Measurements from ENCODE around the gene LENG8. TPM values are rescaled to one million over a fixed set of nuclear protein-coding genes. Genes with fewer than 3 reads are reported as not detected.

The LENG8 gene
- total RNA-seq, 2 experiments from 2014 or later = 63.2 to 137 TPM

GRCh38 chr19:54432144-54432738 is 16.8 kb upstream of the LENG8 start:
- Histone ChIP-seq H3K4me3 (ENCODE audit: low read depth, low read length, poor library complexity, severe bottlenecking) (no peak overlapping the region), H4K20me1 (ENCODE audit: insufficient read depth, low read length) (no peaks in the 10 kb centered on the region), H3K27ac (ENCODE audit: low read depth, low read length, poor library complexity, severe bottlenecking) (no peak overlapping the region), H3K4me2 (ENCODE audit: low read length) (no peak overlapping the region), H3K4me1 (ENCODE audit: insufficient read depth, low read length, poor library complexity, severe bottlenecking) (peaks cover 7% of the 10 kb centered on the region), H3K9me3 (ENCODE audit: low read length) (no peaks in the 10 kb centered on the region), H2AFZ (ENCODE audit: low read length) (no peak overlapping the region), H3K9me2 (ENCODE audit: insufficient read depth, low read length) (no peaks in the 10 kb centered on the region), H3K79me2 (ENCODE audit: insufficient read depth, low read depth, low read length) (no peaks in the 10 kb centered on the region), H3K36me3 (ENCODE audit: insufficient read depth, low read length) (no peaks in the 10 kb centered on the region)
- intact Hi-C loops (cut with micrococcal nuclease; ENCODE audit: unreplicated experiment) = no loop called here
- BruUV-seq (replicated peaks) = no TSS peak
- DNase-seq (ENCODE audit: low spot score) = no peak
- TF ChIP-seq CTCF (conservative IDR thresholded peaks at IDR 0.05; ENCODE audit: low read length) (no peak), EZH2phosphoT487 (IDR thresholded peaks at IDR 0.05; ENCODE audit: borderline replicate concordance, low read depth, low read length) (no peak)
- ChIA-PET POLR2A (interaction anchor here (0.6 kb wide), 1 partner anchor 17 kb away, joined by 4 read pairs; the partner anchor contains the start of gene LENG8), CTCF (ENCODE audit: unreplicated experiment) (no interaction called here)

- peaks cover 7% of the 10 kb centered on the region for H3K4me1 ChIP-seq (ENCODE audit: insufficient read depth, low read length, poor library complexity, severe bottlenecking)
- no peak overlapping the region for H2AFZ ChIP-seq (ENCODE audit: low read length)
- DNase-seq (ENCODE audit: low spot score) = no peak
- TF ChIP-seq EZH2phosphoT487 (IDR thresholded peaks at IDR 0.05; ENCODE audit: borderline replicate concordance, low read depth, low read length) (no peak), CTCF (conservative IDR thresholded peaks at IDR 0.05; ENCODE audit: low read length) (no peak)
- no TSS peak for BruUV-seq (replicated peaks)
- H3K4me2 ChIP-seq (ENCODE audit: low read length) = no peak overlapping the region
- no peaks in the 10 kb centered on the region for H3K9me2 ChIP-seq (ENCODE audit: insufficient read depth, low read length)
- no peaks in the 10 kb centered on the region for H3K79me2 ChIP-seq (ENCODE audit: insufficient read depth, low read depth, low read length)
- no peaks in the 10 kb centered on the region for H3K9me3 ChIP-seq (ENCODE audit: low read length)
- no peak overlapping the region for H3K27ac ChIP-seq (ENCODE audit: low read depth, low read length, poor library complexity, severe bottlenecking)
- intact Hi-C loops (cut with micrococcal nuclease; ENCODE audit: unreplicated experiment) = no loop called here
- ChIA-PET POLR2A (no interaction called here), CTCF (ENCODE audit: unreplicated experiment) (no interaction called here)
- H3K36me3 ChIP-seq (ENCODE audit: insufficient read depth, low read length) = peaks cover 8% of the 10 kb centered on the region; the same call in 1 of the 2 replicates
- H3K4me3 ChIP-seq (ENCODE audit: low read depth, low read length, poor library complexity, severe bottlenecking) = no peak overlapping the region
- H4K20me1 ChIP-seq (ENCODE audit: insufficient read depth, low read length) = no peaks in the 10 kb centered on the region
Observed at GRCh38 chr19:54433697-54434096, 15.3 kb upstream of the LENG8 start.

- Histone ChIP-seq H3K4me2 (ENCODE audit: low read length) (no peak overlapping the region), H3K4me3 (ENCODE audit: low read depth, low read length, poor library complexity, severe bottlenecking) (no peak overlapping the region), H3K79me2 (ENCODE audit: insufficient read depth, low read depth, low read length) (no peaks in the 10 kb centered on the region), H3K36me3 (ENCODE audit: insufficient read depth, low read length) (peaks cover 8% of the 10 kb centered on the region; the same call in 1 of the 2 replicates), H3K27ac (ENCODE audit: low read depth, low read length, poor library complexity, severe bottlenecking) (no peak overlapping the region), H3K9me3 (ENCODE audit: low read length) (no peaks in the 10 kb centered on the region), H3K4me1 (ENCODE audit: insufficient read depth, low read length, poor library complexity, severe bottlenecking) (peaks cover 7% of the 10 kb centered on the region), H2AFZ (ENCODE audit: low read length) (no peak overlapping the region), H3K9me2 (ENCODE audit: insufficient read depth, low read length) (no peaks in the 10 kb centered on the region), H4K20me1 (ENCODE audit: insufficient read depth, low read length) (no peaks in the 10 kb centered on the region)
- BruUV-seq (replicated peaks) = no TSS peak
- CTCF ChIA-PET (ENCODE audit: unreplicated experiment) = no interaction called here
- no peak for DNase-seq (ENCODE audit: low spot score)
- POLR2A ChIA-PET = interaction anchor here (0.6 kb wide), 1 partner anchor 58 kb away, joined by 4 read pairs; no protein-coding TSS in a partner anchor
- TF ChIP-seq EZH2phosphoT487 (IDR thresholded peaks at IDR 0.05; ENCODE audit: borderline replicate concordance, low read depth, low read length) (no peak), CTCF (conservative IDR thresholded peaks at IDR 0.05; ENCODE audit: low read length) (no peak)
- intact Hi-C loops (cut with micrococcal nuclease; ENCODE audit: unreplicated experiment) = no loop called here
Observed at GRCh38 chr19:54434112-54434872, 14.7 kb upstream of the LENG8 start.

Measured in OCI-LY7 (cell line).